ENCODE measurements around the gene RAP1GAP2.
"Not testable (repeated sequence)": the region's sequence is repeated elsewhere in the genome, so short reads cannot be mapped to it uniquely, and the experiment has no call there.

Gene RAP1GAP2

GRCh38 chr17:2796164-2797125 is at the start of gene RAP1GAP2:
Gene RAP1GAP2, plus strand, starts transcription at chr17:2796438. Its CDS starts 90 bp downstream, at chr17:2796528.
- peak in 1 of 2 donors; percentile 46 for DNase-seq (ENCODE audit: low read depth in 2 of 2)

- no peak for DNase-seq (ENCODE audit: low read depth in 2 of 2)
Observed at GRCh38 chr17:2749058-2749783, 47.0 kb upstream of the RAP1GAP2 start, which contains the start of gene CCDC92B. Gene CCDC92B, minus strand, starts transcription at chr17:2749652. Its CDS starts 14,507 bp downstream, at chr17:2735145.

GRCh38 chr17:2749784-2750181 is 46.5 kb upstream of the RAP1GAP2 start:
- peak; percentile 48 to 49 for DNase-seq (ENCODE audit: low read depth in 2 of 2)

DNA sequence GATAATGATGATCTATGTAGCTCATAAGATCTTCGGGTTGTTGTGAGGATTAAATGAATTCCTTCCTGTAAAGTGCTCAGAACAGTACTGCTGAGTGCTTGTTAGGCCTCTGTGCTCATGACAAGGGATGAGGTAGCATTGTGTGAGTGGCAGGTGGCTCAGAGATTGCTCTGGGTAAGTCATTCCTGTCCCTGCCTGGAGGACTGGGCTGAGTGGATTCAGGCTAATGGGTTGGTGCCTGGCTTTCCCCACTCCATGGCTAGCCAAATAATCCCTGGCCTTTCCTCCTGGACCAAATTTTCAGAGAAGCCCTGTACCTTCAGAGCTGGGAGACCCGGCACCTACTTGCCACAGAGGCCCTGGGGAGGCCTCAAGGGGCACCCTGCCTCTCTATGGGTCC is 45.5 kb upstream of the RAP1GAP2 start:
- no peak for DNase-seq (ENCODE audit: low read depth in 2 of 2)

- DNase-seq (ENCODE audit: low read depth in 2 of 2) = no peak
Observed at GRCh38 chr17:2751491-2751890, 44.7 kb upstream of the RAP1GAP2 start.

DNA sequence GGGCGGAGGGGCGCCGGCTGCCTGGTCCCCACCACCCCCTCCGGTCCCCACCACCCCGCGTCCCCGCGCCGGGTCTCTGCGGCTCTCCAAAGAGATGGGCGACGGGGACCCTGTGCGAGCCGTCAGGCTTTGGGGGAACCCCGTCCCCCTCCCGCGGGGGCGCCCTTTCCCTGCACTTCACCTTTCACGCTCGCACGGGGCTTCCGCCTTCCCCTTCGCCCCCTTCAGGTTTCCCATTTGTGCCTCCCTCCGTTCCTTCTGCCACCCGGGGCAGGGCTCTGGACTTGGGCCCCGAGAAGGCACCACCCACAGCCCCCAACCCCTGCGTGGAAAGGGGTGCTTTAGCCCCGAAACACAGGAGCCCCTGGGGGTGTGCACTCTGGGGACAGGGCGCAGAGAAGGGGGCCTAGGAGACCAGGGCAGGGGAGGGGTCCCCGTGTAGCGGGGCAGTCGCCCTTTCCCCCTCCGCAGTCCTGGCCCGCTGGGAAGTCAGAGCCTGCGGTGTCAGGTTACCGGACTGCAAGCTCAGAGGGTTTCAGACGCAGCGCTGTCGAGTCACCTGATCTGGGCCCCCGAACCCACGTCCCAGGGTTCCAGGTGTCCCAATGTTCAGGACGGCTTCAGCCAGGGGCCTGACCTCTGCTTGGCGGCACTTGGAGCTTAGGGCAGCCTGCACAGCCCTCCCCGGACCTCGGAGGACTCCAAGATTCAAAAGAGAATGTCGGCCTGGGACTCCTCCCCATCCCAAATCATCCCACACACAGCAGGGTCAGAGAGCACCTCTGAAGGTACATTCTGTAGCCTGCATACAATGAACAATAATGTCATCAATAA is 40.1 kb upstream of the RAP1GAP2 start:
- DNase-seq (ENCODE audit: low read depth in 2 of 2) = no peak

- DNase-seq (ENCODE audit: low read depth in 2 of 2) = no peak
Observed at GRCh38 chr17:2758870-2759269, 37.4 kb upstream of the RAP1GAP2 start.

DNA sequence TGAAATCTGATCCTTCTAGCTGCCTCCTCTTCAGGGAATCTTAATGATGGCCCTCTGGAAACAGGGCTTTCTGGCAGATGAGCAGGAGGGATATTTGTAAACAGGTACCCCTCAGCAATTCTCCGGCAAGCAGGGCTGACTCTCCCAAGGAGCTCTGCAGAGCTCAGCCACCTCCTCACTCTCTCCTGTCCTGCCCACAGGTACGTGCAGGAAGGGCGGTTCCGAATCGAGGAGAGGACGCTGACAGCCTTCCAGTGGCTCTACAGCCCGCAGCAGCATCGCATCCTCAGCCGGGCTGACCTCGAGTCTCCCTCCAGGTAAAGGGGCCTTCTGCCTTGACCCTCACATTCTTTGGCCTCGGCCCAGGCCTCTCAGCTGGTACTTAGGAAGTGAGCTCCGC is 26.1 kb upstream of the RAP1GAP2 start:
- DNase-seq (ENCODE audit: low read depth in 2 of 2) = no peak

DNA sequence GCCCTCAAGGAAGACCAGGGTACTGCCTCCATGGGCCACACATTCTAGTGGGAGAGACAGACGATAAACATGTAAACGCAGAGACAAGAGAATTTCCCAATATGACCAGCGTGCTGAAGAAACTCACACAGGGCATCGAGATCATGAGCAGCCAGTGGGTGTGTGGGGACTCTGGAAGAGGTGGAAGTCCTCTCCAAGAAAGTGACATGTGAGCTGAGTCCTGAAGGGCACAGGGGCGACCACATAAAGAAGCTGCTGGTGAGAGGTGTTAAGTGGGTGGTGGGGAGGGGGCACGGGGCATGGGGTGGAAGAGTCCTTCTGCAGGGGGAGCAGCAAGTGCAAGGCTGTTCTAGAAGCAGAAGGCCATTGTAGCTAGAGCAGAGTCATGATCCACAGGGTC is 21.0 kb upstream of the RAP1GAP2 start:
- DNase-seq (ENCODE audit: low read depth in 2 of 2) = no peak

DNA sequence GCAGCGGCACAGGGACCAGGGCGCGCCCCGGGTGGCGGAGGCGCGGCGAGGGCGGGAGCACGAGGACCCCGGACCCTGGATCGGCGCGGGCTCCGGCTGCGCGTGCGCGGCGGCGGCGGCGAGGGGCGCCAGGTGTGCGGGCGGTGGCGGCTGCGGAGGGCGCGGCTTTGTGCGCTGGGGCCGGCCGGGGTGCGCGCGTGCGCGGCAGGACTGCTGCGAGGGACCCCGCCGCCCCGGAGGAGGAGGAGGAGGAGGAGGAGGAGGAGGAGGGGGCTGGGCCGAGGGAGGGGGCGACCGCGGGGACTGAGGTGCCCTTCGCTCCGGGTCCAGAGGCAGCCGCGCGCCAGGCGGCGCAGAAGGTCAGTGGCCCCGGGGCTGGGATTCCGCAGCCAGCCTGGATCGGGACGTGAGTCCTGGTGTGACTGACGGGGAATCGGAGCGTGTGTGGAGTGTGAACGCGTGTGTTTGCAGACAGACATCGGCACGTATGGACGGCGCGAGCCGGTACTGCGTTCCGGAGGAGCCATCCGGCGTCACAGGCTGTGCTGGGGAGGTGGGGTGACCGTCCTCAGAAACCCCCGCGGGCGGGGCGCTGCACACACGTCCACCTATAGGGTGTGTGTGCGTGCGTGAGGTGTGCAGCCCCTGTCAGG is 19.5 kb upstream of the RAP1GAP2 start:
- DNase-seq (ENCODE audit: low read depth in 2 of 2) = no peak

DNA sequence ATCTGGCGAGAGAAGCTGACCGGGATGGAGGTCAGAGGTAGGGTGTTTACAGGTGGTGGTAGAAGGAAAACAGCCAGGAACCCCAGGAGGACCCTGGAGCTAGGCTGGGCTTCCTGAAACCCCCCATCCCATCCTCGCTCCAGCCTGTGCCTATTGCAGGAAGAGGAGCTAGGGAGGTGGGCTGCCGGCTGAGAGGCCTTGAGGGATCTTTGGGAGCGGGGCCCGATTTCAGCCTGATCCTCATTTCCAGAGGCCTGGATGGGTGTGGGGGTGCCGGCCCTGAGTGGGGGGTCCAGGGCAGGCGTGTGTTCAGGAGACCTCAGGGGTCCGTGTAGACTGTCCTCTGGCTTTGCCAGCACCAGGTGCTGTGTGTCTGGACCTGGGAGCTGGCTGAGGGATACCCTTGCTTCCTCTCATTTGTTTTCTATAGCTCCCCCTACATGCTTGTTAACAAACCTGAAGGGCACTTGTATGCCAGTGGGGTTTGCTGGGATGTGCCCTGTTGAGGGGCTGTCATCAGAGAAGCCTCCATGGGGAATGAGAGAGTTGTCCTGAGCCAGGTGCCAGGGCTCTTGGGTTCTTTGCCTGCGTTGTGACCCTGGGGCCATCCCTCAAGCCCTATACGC is 18.9 kb upstream of the RAP1GAP2 start:
- no peak for DNase-seq (ENCODE audit: low read depth in 2 of 2)

DNA sequence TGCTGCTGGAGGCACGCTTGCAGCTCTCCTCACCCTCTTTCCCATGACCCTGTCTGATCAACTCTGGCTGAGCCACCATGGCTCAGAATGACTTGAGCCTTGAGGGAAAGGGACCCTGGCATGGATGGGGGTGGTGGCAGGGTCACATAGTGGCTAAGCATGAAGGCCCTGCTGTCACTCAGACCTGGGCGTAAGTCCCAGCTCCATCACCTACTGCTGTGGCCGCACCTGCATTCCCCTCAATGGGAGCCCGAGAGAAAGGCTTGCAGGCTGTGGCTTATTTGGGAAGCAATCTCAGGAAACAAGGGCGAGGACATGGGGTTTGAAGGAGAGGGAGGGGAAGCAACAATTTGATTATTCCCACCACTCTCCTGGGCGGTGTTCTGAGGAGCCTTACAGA is 17.7 kb upstream of the RAP1GAP2 start:
- no peak for DNase-seq (ENCODE audit: low read depth in 2 of 2)

DNA sequence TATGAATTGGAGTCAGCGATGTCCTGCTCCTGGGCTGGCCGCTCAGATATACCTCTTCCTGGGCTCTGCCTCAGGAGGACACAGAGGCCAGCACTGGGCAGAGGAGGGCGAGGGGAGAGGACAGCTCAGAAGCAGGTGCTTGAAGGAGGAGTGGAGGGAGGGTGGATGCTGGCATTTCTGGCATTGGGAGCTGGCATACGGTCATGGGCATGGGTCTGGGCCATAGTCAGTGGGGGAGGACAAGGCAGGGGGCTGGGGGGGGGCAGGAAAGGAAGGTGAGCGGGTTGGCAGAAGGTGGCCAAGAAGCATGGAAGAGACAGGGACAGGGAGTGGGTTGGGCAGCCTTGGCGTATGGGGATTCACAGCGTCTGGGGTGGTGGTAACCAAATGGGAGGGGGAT is 16.7 kb upstream of the RAP1GAP2 start:
- DNase-seq (ENCODE audit: low read depth in 2 of 2) = no peak

DNA sequence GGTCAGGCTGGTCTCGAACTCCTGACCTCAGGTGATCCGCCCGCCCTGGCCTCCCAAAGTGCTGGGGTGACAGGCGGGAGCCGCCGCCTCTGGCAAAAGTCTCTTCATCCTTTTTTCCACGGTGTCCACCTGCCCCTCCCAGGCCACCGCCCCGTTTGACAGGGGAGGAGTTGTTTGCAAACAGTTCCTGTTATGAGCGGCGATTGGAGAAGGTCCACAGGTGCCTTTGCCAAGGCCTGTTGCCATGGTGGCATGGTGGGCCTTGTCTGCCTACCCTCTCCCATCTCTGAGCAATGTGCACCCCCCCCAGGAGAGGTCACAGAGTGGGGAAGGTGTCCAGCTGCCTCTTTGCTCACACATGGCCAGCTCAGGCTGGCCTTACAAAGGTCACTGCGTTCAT is 16.0 kb upstream of the RAP1GAP2 start:
- DNase-seq (ENCODE audit: low read depth in 2 of 2) = no peak

DNA sequence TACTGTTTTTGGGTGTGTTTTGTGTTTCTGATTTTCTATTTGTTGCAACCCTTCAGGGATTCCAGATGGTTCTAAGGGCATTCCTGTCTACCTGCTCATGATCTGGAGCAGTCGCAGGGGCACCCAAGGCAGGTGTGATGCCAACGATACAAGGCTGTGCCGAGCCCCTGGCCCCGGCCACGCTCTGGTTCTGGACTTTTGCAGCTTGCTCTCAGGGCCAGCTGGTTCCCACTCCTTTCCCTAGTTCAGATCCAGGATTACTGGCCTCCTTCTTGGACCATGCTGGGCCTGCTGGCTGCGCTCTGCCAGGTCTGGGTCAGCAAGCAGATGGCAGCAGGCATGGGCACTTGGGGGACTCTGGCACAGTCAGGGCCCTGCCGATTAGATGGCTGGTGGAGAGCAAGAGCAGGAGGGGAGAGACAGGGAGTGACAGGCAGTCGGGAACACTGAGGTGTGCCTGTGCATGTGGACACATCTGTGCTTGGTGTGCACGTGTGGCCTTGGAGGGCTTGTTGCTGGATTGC is 15.2 kb upstream of the RAP1GAP2 start:
- DNase-seq (ENCODE audit: low read depth in 2 of 2) = no peak

GRCh38 chr17:2781598-2781997 is 14.6 kb upstream of the RAP1GAP2 start:
- DNase-seq (ENCODE audit: low read depth in 2 of 2) = not testable (repeated sequence)

GRCh38 chr17:2782055-2782454 is 14.2 kb upstream of the RAP1GAP2 start:
- DNase-seq (ENCODE audit: low read depth in 2 of 2) = no peak

GRCh38 chr17:2783310-2784030 is 12.8 kb upstream of the RAP1GAP2 start:
- no peak for DNase-seq (ENCODE audit: low read depth in 2 of 2)

DNA sequence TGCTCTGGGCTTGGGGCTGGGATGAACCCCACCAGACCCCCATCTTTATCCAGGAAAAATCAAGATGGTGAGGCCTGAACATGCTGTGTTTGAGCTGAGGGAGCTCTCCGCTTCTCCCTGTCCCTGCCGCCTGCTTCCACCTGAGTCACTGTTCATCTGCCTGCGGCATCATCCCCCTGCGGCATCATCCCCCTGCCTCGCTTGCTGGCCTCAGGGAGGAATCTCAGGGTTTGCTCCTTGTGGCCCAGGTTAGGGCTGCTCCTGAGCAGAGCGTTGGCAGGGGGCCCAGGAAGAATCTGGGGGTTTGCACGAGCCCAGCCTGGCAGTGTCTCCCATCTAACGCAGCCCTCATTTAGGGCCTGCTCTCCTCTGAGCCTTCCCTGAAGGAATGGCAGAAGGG is 11.4 kb upstream of the RAP1GAP2 start:
- no peak for DNase-seq (ENCODE audit: low read depth in 2 of 2)

DNA sequence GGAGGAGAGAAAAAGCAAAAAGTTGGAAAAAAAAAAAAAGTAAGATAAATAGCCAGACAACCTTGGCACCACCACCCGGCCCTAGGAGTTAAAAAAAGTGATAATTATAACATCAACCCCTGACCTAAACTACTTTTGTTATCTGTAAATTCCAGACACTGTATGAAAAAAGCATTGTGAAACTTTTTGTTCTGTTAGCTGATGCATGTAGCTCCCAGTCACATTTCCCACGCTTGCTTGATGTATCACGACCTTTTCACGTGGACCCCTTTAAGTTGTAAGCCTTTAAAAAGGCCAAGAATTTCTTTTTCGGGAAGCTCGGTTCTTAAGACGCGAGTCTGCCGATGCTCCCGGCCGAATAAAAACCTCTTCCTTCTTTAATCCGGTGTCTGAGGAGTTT is 10.9 kb upstream of the RAP1GAP2 start:
- DNase-seq (ENCODE audit: low read depth in 2 of 2) = not testable (repeated sequence)
